A673 (cell line): Measurements from ENCODE around the gene C1R. TPM values are rescaled to one million over a fixed set of nuclear protein-coding genes. Genes with fewer than 3 reads are reported as not detected.

Experiments
- BruUV-seq: library from RNA; stranded (reverse); fragments of 400-500 nt; replicated peaks from 2 replicates; lab custom pipeline; 2021; lab: Mats Ljungman, UMichigan
- CTCF ChIA-PET: fragments of 300-600 bp; sonication (Branson Sonifier 250); formaldehyde crosslinking; loops from one replicate; lab custom pipeline; 2022; ENCODE audit warnings: antibody characterized with exemption; lab: Charles Lee
- POLR2A ChIA-PET: fragments of 300-600 bp; sonication (Branson Sonifier 250); formaldehyde crosslinking; loops from one replicate; lab custom pipeline; 2022; ENCODE audit warnings: antibody characterized with exemption; ENCODE audit not compliant: low non-redundant PET; lab: Charles Lee
- DNase-seq: peaks from one replicate; pipeline ENCODE4 v3.0.0-alpha.2; 2015; ENCODE audit warnings: low spot score
- H3K27ac ChIP-seq: fragments of 200-600 bp; sonication (generic); 2 replicates; pipeline ENCODE4 v1.5.1; 2016; ENCODE audit warnings: mixed run types, low read depth, mild to moderate bottlenecking, mixed read lengths, antibody characterized with exemption, low read length; ENCODE audit not compliant: poor library complexity, severe bottlenecking
- H3K27me3 ChIP-seq: fragments of 200-600 bp; sonication (generic); replicated peaks from 2 replicates; pipeline ENCODE4 v1.6.1; 2017; ENCODE audit warnings: mixed run types, low read depth, mild to moderate bottlenecking, mixed read lengths, antibody characterized with exemption, low read length; ENCODE audit not compliant: insufficient read depth, poor library complexity
- H3K36me3 ChIP-seq: fragments of 200-600 bp; sonication (generic); 2 replicates; pipeline ENCODE4 v1.6.1; 2016; ENCODE audit warnings: mixed run types, mild to moderate bottlenecking, mixed read lengths, antibody characterized with exemption, low read length; ENCODE audit not compliant: insufficient read depth, poor library complexity, severe bottlenecking
- H3K4me1 ChIP-seq: fragments of 200-600 bp; sonication (generic); 2 replicates; pipeline ENCODE4 v1.6.1; 2017; ENCODE audit warnings: mixed run types, mild to moderate bottlenecking, mixed read lengths, antibody characterized with exemption, low read length; ENCODE audit not compliant: insufficient read depth, poor library complexity, severe bottlenecking
- H3K4me3 ChIP-seq: fragments of 200-600 bp; sonication (generic); 2 replicates; pipeline ENCODE4 v1.5.1; 2016; ENCODE audit warnings: low read depth, mixed run types, mild to moderate bottlenecking, mixed read lengths, low read length; ENCODE audit not compliant: poor library complexity, severe bottlenecking
- H3K9me3 ChIP-seq: fragments of 200-600 bp; sonication (generic); 2 replicates; pipeline ENCODE4 v1.6.1; 2016; ENCODE audit warnings: mixed run types, low read depth, mild to moderate bottlenecking, mixed read lengths, antibody characterized with exemption, low read length; ENCODE audit not compliant: poor library complexity, severe bottlenecking
- CTCF ChIP-seq: fragments of 300-800, 200-600 bp; sonication (generic); conservative IDR thresholded peaks from 2 replicates; pipeline ENCODE4 v1.5.1; 2017; ENCODE audit warnings: low read depth, mild to moderate bottlenecking, antibody characterized with exemption, low read length, moderate library complexity, mixed read lengths
- EZH2 ChIP-seq: fragments of 200-600 bp; sonication (generic); IDR thresholded peaks from 2 replicates; pipeline ENCODE4 v1.6.1; 2017; ENCODE audit warnings: borderline replicate concordance, low read depth, mild to moderate bottlenecking, mixed read lengths, antibody characterized with exemption, low read length; ENCODE audit not compliant: poor library complexity, severe bottlenecking
- intact Hi-C: fragments of 100-400 bp; cut with micrococcal nuclease; formaldehyde crosslinking; loops from one replicate; pipeline ENCODE4 v1.10.0; 2022; ENCODE audit not compliant: unreplicated experiment
- total RNA-seq: library from RNA; stranded (reverse); gene quantifications from 2 replicates; pipeline ENCODE4 v1.2.3, GENCODE V29; 2021

C1R gene
- total RNA-seq, 1 experiment from 2014 or later, result 10.9 TPM

GRCh38 chr12:7035463-7035862 lies 56.8 kb downstream of the C1R start:
- Histone ChIP-seq H3K27ac (no peak overlapping the region), H3K4me1 (no peaks in the 10 kb centered on the region), H3K27me3 (no peaks in the 10 kb centered on the region), H3K4me3 (no peak overlapping the region), H3K36me3 (no peaks in the 10 kb centered on the region), H3K9me3 (no peaks in the 10 kb centered on the region)
- POLR2A ChIA-PET, result no interaction called here
- BruUV-seq, result no TSS peak
- CTCF ChIA-PET, result no interaction called here
- intact Hi-C loops, result no loop called here
- no peak for TF ChIP-seq CTCF
- TF ChIP-seq EZH2, result no peak
- no peak for DNase-seq

- Histone ChIP-seq H3K9me3 (no peaks in the 10 kb centered on the region), H3K36me3 (no peaks in the 10 kb centered on the region), H3K4me1 (no peaks in the 10 kb centered on the region), H3K27me3 (no peaks in the 10 kb centered on the region), H3K27ac (no peak overlapping the region), H3K4me3 (no peak overlapping the region)
- TF ChIP-seq CTCF, result no peak
- TF ChIP-seq EZH2, result no peak
- no TSS peak for BruUV-seq
- DNase-seq, result no peak
- ChIA-PET CTCF (no interaction called here), POLR2A (no interaction called here)
- intact Hi-C loops, result no loop called here
Measured at GRCh38 chr12:7034464-7034863, 57.8 kb downstream of the C1R start.

- intact Hi-C loops, result no loop called here
- no peaks in the 10 kb centered on the region for H3K27me3 ChIP-seq
- H3K9me3 ChIP-seq, result no peaks in the 10 kb centered on the region
- no peaks in the 10 kb centered on the region for H3K4me1 ChIP-seq
- BruUV-seq, result no TSS peak
- H3K27ac ChIP-seq, result no peak overlapping the region
- ChIA-PET CTCF (interaction anchor here (0.6 kb wide), 1 partner anchor 30 kb away, joined by 4 read pairs; no protein-coding TSS in a partner anchor), POLR2A (no interaction called here)
- no peak for DNase-seq
- H3K4me3 ChIP-seq, result no peak overlapping the region
- no peaks in the 10 kb centered on the region for H3K36me3 ChIP-seq
- TF ChIP-seq CTCF (no peak), EZH2 (no peak)
Measured at GRCh38 chr12:7032990-7033389, 59.3 kb downstream of the C1R start.
